HCT116 (cell line): Measurements from ENCODE around the gene DPH6. TPM values are rescaled to one million over a fixed set of nuclear protein-coding genes. Genes with fewer than 3 reads are reported as not detected.

Experiments
- ATAC-seq: fragments of 200-7000 bp; cut with Tn5 transposase; 2 replicates; pipeline ENCODE4 v1.9.1; 2020; ENCODE audit warnings: mild to moderate bottlenecking, moderate library complexity
- BruUV-seq: library from RNA; stranded (reverse); fragments of 400-500 nt; replicated peaks from 2 replicates; lab custom pipeline; 2021; lab: Mats Ljungman, UMichigan
- CTCF ChIA-PET: fragments of 300-600 bp; sonication (Branson Sonifier 250); formaldehyde crosslinking; loops from one replicate; lab custom pipeline; 2021; ENCODE audit warnings: antibody characterized with exemption; lab: Charles Lee
- POLR2A ChIA-PET: fragments of 300-600, 350-600 bp; sonication (Branson Sonifier 250); formaldehyde crosslinking; loops from one replicate; lab custom pipeline; 2021; ENCODE audit warnings: antibody characterized with exemption; lab: Charles Lee
- RAD21 ChIA-PET, 2 experiments: fragments of 300-600 bp; sonication (Branson Sonifier 250); formaldehyde crosslinking; loops; one replicate each; lab custom pipeline; 2023; ENCODE audit warnings: low total read pairs in 2 of 2; ENCODE audit not compliant: uncharacterized antibody in 2 of 2, unreplicated experiment in 2 of 2, low non-redundant PET in 1 of 2; lab: Charles Lee
- DNase-seq: peaks from one replicate; pipeline ENCODE4 v3.0.0-alpha.2; 2010; ENCODE audit warnings: low read depth, low spot score
- H2AFZ ChIP-seq: fragments of 200-600 bp; shearing (Covaris generic), sonication (generic); 2 replicates; pipeline ENCODE4 v1.6.1; 2017; ENCODE audit warnings: low read depth, mixed run types, mixed read lengths, antibody characterized with exemption, low read length; ENCODE audit not compliant: poor library complexity, severe bottlenecking
- H3K27ac ChIP-seq: 2 replicates; pipeline ENCODE4 v1.5.1; 2012; ENCODE audit warnings: low read depth, low read length
- H3K27me3 ChIP-seq: fragments of 200-600 bp; sonication (generic); 2 replicates; pipeline ENCODE4 v1.6.1; 2016; ENCODE audit warnings: mixed run types, low read length, mixed read lengths; ENCODE audit not compliant: insufficient read depth
- H3K36me3 ChIP-seq, 2 experiments: fragments of 200-500 bp in 1 of 2; fragments of 200-600 bp in 1 of 2; sonication (Bioruptor generic) in 1 of 2; sonication (generic) in 1 of 2; 2 replicates each; pipeline versions ENCODE4 v1.5.1 to v1.6.1; 2014 to 2016; ENCODE audit warnings: low read length in 2 of 2, inconsistent platforms in 1 of 2, mixed read lengths in 1 of 2, mixed run types in 1 of 2; ENCODE audit not compliant: insufficient read depth in 2 of 2, control insufficient read depth in 1 of 2
- H3K4me1 ChIP-seq, 2 experiments: fragments of 200-600 bp in 1 of 2; sonication (generic) in 1 of 2; 2 replicates each; pipeline versions ENCODE4 v1.5.1 to v1.6.1; 2012 to 2017; ENCODE audit warnings: low read length in 2 of 2, inconsistent platforms in 1 of 2, mild to moderate bottlenecking in 1 of 2, mixed read lengths in 1 of 2, mixed run types in 1 of 2, moderate library complexity in 1 of 2; ENCODE audit not compliant: insufficient read depth in 2 of 2, control insufficient read depth in 1 of 2
- H3K4me2 ChIP-seq: fragments of 200-600 bp; sonication (generic); 2 replicates; pipeline ENCODE4 v1.6.1; 2017; ENCODE audit warnings: mixed run types, low read length, mixed read lengths
- H3K4me3 ChIP-seq, 2 experiments: fragments of 200-600 bp in 1 of 2; sonication (generic) in 1 of 2; replicated peaks in 1 of 2; 2 replicates each; pipeline ENCODE4 v1.5.1; 2011 to 2016; ENCODE audit warnings: low read length in 2 of 2, control low read depth in 1 of 2, low read depth in 1 of 2, mild to moderate bottlenecking in 1 of 2, mixed read lengths in 1 of 2, mixed run types in 1 of 2
- H3K79me2 ChIP-seq: fragments of 200-600 bp; sonication (generic); 2 replicates; pipeline ENCODE4 v1.6.1; 2017; ENCODE audit warnings: mild to moderate bottlenecking, mixed run types, low read length, moderate library complexity, mixed read lengths; ENCODE audit not compliant: insufficient read depth
- H3K9ac ChIP-seq: fragments of 200-600 bp; sonication (generic); 2 replicates; pipeline ENCODE4 v1.6.1; 2016; ENCODE audit warnings: low read length, mixed read lengths
- H3K9me2 ChIP-seq: fragments of 200-600 bp; sonication (generic), shearing (Covaris generic); 2 replicates; pipeline ENCODE4 v1.6.1; 2017; ENCODE audit warnings: mixed run types, mild to moderate bottlenecking, moderate library complexity; ENCODE audit not compliant: insufficient read depth
- H3K9me3 ChIP-seq, 2 experiments: fragments of 200-500 bp in 1 of 2; fragments of 200-600 bp in 1 of 2; sonication (Bioruptor generic) in 1 of 2; sonication (generic) in 1 of 2; 2 replicates each; pipeline ENCODE4 v1.6.1; 2014 to 2017; ENCODE audit warnings: low read length in 2 of 2, mixed read lengths in 2 of 2, inconsistent platforms in 1 of 2, low read depth in 1 of 2, mild to moderate bottlenecking in 1 of 2, mixed run types in 1 of 2, moderate library complexity in 1 of 2; ENCODE audit not compliant: control insufficient read depth in 1 of 2, insufficient read depth in 1 of 2
- H4K20me1 ChIP-seq: fragments of 200-600 bp; sonication (generic), shearing (Covaris generic); 2 replicates; pipeline ENCODE4 v1.6.1; 2017; ENCODE audit warnings: mixed run types, mild to moderate bottlenecking, moderate library complexity; ENCODE audit not compliant: insufficient read depth
- ATF3 ChIP-seq: IDR thresholded peaks from 2 replicates; pipeline ENCODE4 v1.6.1; 2012
- CBX3 ChIP-seq: IDR thresholded peaks from 2 replicates; pipeline ENCODE4 v1.6.1; 2012; ENCODE audit warnings: low read depth
- CEBPB ChIP-seq: IDR thresholded peaks from 2 replicates; pipeline ENCODE4 v1.6.1; 2012; ENCODE audit warnings: low read depth
- CTCF ChIP-seq, 3 experiments: fragments of 200-600 bp in 1 of 3; sonication (generic) in 1 of 3; IDR thresholded peaks in 2 of 3; conservative IDR thresholded peaks in 1 of 3; 2 replicates each; pipeline ENCODE4 v1.5.1; 2012 to 2017; ENCODE audit warnings: low read depth in 2 of 3, low read length in 2 of 3, antibody characterized with exemption in 1 of 3, borderline replicate concordance in 1 of 3, control low read depth in 1 of 3, mild to moderate bottlenecking in 1 of 3, mixed read lengths in 1 of 3, mixed run types in 1 of 3, moderate library complexity in 1 of 3; ENCODE audit not compliant: insufficient read depth in 1 of 3
- EGR1 ChIP-seq: IDR thresholded peaks from 2 replicates; pipeline ENCODE4 v1.6.1; 2012; ENCODE audit warnings: low read depth
- EZH2 ChIP-seq: fragments of 200-600 bp; sonication (generic); IDR thresholded peaks from 2 replicates; pipeline ENCODE4 v1.6.1; 2017; ENCODE audit warnings: antibody characterized with exemption, mixed run types
- EZH2phosphoT487 ChIP-seq: fragments of 200-600 bp; IDR thresholded peaks from 2 replicates; pipeline ENCODE4 v1.6.1; 2018; ENCODE audit warnings: antibody characterized with exemption, borderline replicate concordance
- FOSL1 ChIP-seq: IDR thresholded peaks from 2 replicates; pipeline ENCODE4 v1.6.1; 2012; ENCODE audit warnings: low read depth
- JUND ChIP-seq: IDR thresholded peaks from 2 replicates; pipeline ENCODE4 v1.6.1; 2012
- MAX ChIP-seq: IDR thresholded peaks from 2 replicates; pipeline ENCODE4 v1.6.1; 2012
- RAD21 ChIP-seq: IDR thresholded peaks from 2 replicates; pipeline ENCODE4 v1.6.1; 2012; ENCODE audit warnings: low read depth, mild to moderate bottlenecking
- REST ChIP-seq: IDR thresholded peaks from 2 replicates; pipeline ENCODE4 v1.6.1; 2012; ENCODE audit warnings: low read depth
- SIN3A ChIP-seq: IDR thresholded peaks from 2 replicates; pipeline ENCODE4 v1.6.1; 2012; ENCODE audit warnings: low read depth
- SP1 ChIP-seq: IDR thresholded peaks from 2 replicates; pipeline ENCODE4 v1.6.1; 2012; ENCODE audit warnings: low read depth
- SRF ChIP-seq: IDR thresholded peaks from 2 replicates; pipeline ENCODE4 v1.6.1; 2012; ENCODE audit warnings: low read depth
- TCF7L2 ChIP-seq: IDR thresholded peaks from 2 replicates; pipeline ENCODE4 v1.7.0; 2011; ENCODE audit warnings: borderline replicate concordance, inconsistent platforms; ENCODE audit not compliant: insufficient read depth, insufficient read length; ENCODE audit errors: extremely low read depth
- YY1 ChIP-seq: IDR thresholded peaks from 2 replicates; pipeline ENCODE4 v1.6.1; 2011; ENCODE audit warnings: low read length, low read depth, moderate library complexity, mild to moderate bottlenecking; ENCODE audit not compliant: insufficient replicate concordance; ENCODE audit errors: extremely low read depth
- ZBTB33 ChIP-seq: IDR thresholded peaks from 2 replicates; pipeline ENCODE4 v1.6.1; 2011; ENCODE audit warnings: mild to moderate bottlenecking, low read length, moderate library complexity; ENCODE audit not compliant: insufficient replicate concordance; ENCODE audit errors: extremely low read depth
- ZFX ChIP-seq: fragments of 450-650 bp; IDR thresholded peaks from 2 replicates; pipeline ENCODE4 v1.6.1; 2017
- ZNF274 ChIP-seq: fragments of 200-500 bp; sonication (Bioruptor generic); IDR thresholded peaks from 2 replicates; pipeline ENCODE4 v1.6.1; 2014; ENCODE audit warnings: mild to moderate bottlenecking, low read depth, low read length, inconsistent platforms
- intact Hi-C: fragments of 100-400 bp; cut with micrococcal nuclease; formaldehyde crosslinking; loops from 2 replicates; pipeline ENCODE4 v1.10.0; 2022
- total RNA-seq: library from RNA; stranded (reverse); gene quantifications from one replicate; pipeline ENCODE4 v1.2.1, GENCODE V29; 2021; ENCODE audit not compliant: unreplicated experiment

DPH6 gene
- total RNA-seq, 1 experiment from 2014 or later: 18.2 TPM

- Histone ChIP-seq H3K9ac (no peak overlapping the region), H4K20me1 (no peaks in the 10 kb centered on the region), H3K4me3 (no peak overlapping the region), H2AFZ (no peak overlapping the region), H3K4me2 (no peak overlapping the region), H3K4me1 (no peaks in the 10 kb centered on the region), H3K79me2 (no peaks in the 10 kb centered on the region), H3K9me2 (no peaks in the 10 kb centered on the region; the same call in 1 of the 2 replicates), H3K36me3 (no peaks in the 10 kb centered on the region), H3K9me3 (no peaks in the 10 kb centered on the region), H3K27ac (no peak overlapping the region), H3K27me3 (no peaks in the 10 kb centered on the region)
- ChIA-PET RAD21 (no interaction called here), CTCF (no interaction called here), POLR2A (no interaction called here)
- DNase-seq (no peak), ATAC-seq (no peak)
- TF ChIP-seq FOSL1 (no peak), RAD21 (no peak), JUND (no peak), CBX3 (no peak), SRF (no peak), TCF7L2 (no peak), EGR1 (no peak), ZBTB33 (no peak), ATF3 (no peak), REST (no peak), EZH2phosphoT487 (no peak), CEBPB (no peak), CTCF (IDR thresholded peaks at IDR 0.05 in 2 of 3, conservative IDR thresholded peaks at IDR 0.05 in 1 of 3; ENCODE audit: borderline replicate concordance in 1 of 3, insufficient read depth in 1 of 3, low read depth in 2 of 3, low read length in 2 of 3) (no peak), EZH2 (no peak), SIN3A (no peak), ZNF274 (no peak), MAX (no peak), SP1 (no peak), YY1 (no peak), ZFX (no peak)
- intact Hi-C loops: loop anchor here (5.0 kb wide), 1 partner anchor 1131 kb away; no protein-coding TSS in a partner anchor
- BruUV-seq: no TSS peak
Measured at GRCh38 chr15:35466476-35466875, 79.5 kb downstream of the DPH6 start.
